ENCODE data around the gene UQCRHL. TPM values are rescaled to one million over a fixed set of nuclear protein-coding genes. Genes with fewer than 3 reads are reported as not detected.

Gene UQCRHL
- total RNA-seq, 1 experiment from 2014 or later = 2.6 TPM

DNA sequence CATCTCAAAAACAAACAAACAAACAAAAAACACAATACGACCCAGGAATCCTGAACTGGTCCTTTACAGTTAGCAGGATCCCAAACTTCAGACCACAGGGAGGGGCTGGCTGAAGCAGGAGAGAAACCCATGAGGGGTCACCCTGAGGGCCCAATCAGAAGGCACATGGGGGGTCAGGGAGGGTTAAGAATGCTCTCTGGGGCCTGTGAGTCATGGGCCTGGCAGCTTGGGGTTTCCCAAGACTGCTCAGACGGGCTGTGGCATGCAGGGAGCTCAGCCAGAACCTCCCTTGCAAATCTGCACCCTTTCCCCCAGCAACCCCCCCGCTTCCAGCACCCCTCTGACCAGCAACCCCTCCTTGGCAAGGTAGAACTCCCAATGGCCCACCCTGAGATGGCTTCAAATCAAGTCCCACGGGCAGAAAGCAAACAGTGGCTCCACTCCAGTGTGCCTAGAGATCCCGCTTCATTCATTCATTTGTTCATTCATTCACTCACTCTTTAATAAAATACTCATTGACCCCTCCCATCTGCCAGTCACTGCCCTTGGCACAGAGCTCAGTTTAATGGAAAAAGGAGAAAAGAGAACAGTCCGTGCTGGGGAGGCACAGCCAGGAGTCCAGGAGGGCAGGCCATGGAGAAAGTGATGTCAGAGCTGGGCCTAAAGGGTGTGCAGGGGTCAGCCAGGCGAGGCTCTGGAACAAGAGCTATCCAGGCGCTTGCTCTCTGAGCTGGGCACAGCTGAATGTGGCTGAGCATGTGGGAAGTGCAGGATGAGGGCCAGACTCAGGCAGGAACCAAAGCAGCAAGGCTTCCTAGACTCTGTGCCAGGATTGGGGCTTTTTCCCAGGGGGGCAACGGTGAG lies 8.2 kb downstream of the UQCRHL start:
- ATAC-seq = peak; percentile 75
- TF ChIP-seq TCF7L2 (IDR thresholded peaks at IDR 0.05; ENCODE audit: low read depth, low read length) = no peak
- TF ChIP-seq, protein P1, sequence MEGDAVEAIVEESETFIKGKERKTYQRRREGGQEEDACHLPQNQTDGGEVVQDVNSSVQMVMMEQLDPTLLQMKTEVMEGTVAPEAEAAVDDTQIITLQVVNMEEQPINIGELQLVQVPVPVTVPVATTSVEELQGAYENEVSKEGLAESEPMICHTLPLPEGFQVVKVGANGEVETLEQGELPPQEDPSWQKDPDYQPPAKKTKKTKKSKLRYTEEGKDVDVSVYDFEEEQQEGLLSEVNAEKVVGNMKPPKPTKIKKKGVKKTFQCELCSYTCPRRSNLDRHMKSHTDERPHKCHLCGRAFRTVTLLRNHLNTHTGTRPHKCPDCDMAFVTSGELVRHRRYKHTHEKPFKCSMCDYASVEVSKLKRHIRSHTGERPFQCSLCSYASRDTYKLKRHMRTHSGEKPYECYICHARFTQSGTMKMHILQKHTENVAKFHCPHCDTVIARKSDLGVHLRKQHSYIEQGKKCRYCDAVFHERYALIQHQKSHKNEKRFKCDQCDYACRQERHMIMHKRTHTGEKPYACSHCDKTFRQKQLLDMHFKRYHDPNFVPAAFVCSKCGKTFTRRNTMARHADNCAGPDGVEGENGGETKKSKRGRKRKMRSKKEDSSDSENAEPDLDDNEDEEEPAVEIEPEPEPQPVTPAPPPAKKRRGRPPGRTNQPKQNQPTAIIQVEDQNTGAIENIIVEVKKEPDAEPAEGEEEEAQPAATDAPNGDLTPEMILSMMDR (IDR thresholded peaks at IDR 0.05) = no peak
- TF ChIP-seq, protein P2, sequence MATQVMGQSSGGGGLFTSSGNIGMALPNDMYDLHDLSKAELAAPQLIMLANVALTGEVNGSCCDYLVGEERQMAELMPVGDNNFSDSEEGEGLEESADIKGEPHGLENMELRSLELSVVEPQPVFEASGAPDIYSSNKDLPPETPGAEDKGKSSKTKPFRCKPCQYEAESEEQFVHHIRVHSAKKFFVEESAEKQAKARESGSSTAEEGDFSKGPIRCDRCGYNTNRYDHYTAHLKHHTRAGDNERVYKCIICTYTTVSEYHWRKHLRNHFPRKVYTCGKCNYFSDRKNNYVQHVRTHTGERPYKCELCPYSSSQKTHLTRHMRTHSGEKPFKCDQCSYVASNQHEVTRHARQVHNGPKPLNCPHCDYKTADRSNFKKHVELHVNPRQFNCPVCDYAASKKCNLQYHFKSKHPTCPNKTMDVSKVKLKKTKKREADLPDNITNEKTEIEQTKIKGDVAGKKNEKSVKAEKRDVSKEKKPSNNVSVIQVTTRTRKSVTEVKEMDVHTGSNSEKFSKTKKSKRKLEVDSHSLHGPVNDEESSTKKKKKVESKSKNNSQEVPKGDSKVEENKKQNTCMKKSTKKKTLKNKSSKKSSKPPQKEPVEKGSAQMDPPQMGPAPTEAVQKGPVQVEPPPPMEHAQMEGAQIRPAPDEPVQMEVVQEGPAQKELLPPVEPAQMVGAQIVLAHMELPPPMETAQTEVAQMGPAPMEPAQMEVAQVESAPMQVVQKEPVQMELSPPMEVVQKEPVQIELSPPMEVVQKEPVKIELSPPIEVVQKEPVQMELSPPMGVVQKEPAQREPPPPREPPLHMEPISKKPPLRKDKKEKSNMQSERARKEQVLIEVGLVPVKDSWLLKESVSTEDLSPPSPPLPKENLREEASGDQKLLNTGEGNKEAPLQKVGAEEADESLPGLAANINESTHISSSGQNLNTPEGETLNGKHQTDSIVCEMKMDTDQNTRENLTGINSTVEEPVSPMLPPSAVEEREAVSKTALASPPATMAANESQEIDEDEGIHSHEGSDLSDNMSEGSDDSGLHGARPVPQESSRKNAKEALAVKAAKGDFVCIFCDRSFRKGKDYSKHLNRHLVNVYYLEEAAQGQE (IDR thresholded peaks at IDR 0.05; ENCODE audit: insufficient read depth in 1 of 2, low read depth in 2 of 2, low read length in 1 of 2) = no peak
- peak; percentile 85; the same call in 1 of the 2 replicates for TF ChIP-seq POLR2AphosphoS5 (IDR thresholded peaks at IDR 0.05; ENCODE audit: low read depth, low read length)
- TF ChIP-seq SIN3A (IDR thresholded peaks at IDR 0.05; ENCODE audit: borderline replicate concordance, insufficient read depth, low read depth, low read length) = 0 out of 2 replicates have a peak, but pooled peaks have one; percentile 38
- BruUV-seq (replicated peaks) = TSS peak; percentile 75
- H3K36me3 ChIP-seq (ENCODE audit: control insufficient read depth, insufficient read depth, low read length) = no peaks in the 10 kb centered on the region
- H3K4me1 ChIP-seq (ENCODE audit: control insufficient read depth, insufficient read depth, low read length) = peaks cover 85% of the 10 kb centered on the region
- ChIA-PET POLR2A (interaction anchor here (0.5 to 1.8 kb wide), 4 partner anchors 15 to 199 kb away, joined by 3 to 23 read pairs (median 7); no protein-coding TSS in a partner anchor), CTCF (interaction anchor here (0.6 kb wide), 1 partner anchor 17 kb away, joined by 6 read pairs; no protein-coding TSS in a partner anchor)
- intact Hi-C loops (cut with micrococcal nuclease; ENCODE audit: unreplicated experiment) (loop anchor here (10.0 kb wide), 1 partner anchor 196 kb away; no protein-coding TSS in a partner anchor), in situ Hi-C loops (cut with HindIII; ENCODE audit: low pct_unique_long_range_greater_than_20kb, low sequenced_read_pairs) (no loop called here)
- peak; percentile 82 for DNase-seq (ENCODE audit: low read depth, low spot score)
- peak overlapping the region; percentile 99 for H3K27ac ChIP-seq (ENCODE audit: low read length)
- H3K9me3 ChIP-seq (ENCODE audit: control insufficient read depth, insufficient read depth, low read depth, low read length) = no peaks in the 10 kb centered on the region
- H3K4me3 ChIP-seq (ENCODE audit: low read depth in 2 of 2, low read length in 2 of 2) = peak overlapping the region; percentile 34
- H3K27me3 ChIP-seq (ENCODE audit: control insufficient read depth, insufficient read depth, low read length) = no peaks in the 10 kb centered on the region

DNA sequence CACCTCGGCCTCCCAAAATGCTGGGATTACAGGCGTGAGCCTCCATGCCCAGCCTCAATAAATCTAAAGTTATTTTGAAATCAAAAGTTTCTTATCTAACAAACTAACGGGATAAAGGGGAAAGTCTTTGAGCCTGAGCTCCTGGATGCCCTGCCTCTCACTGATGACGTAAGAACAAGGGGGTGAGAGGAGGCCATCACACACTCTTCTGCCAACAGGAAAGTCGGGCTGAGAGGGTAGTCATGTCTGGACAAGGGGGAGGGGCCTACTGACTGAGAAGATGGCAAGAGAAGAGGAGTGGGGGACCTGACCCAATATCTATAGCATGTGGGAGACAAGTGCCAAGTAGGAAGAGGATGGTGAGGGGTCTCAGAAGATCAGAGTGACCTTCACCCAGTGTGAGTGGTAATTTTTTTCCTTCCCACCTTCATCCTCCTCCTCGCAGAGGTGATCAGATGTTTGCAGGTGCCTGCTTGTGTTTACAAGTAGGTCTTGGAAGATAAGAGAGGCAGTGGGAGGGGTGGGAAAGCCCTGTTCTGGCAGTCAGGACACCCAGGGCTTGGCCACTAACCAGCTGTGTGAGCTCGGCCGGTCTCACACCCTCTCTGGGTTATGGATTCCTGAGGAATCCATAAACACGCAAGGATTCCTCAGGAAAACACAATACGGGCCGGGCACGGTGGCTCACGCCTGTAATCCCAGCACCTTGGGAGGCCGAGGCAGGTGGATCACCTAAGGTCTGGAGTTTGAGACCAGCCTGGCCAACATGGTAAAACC lies 9.6 kb downstream of the UQCRHL start:
- peaks cover 87% of the 10 kb centered on the region for H3K4me1 ChIP-seq (ENCODE audit: control insufficient read depth, insufficient read depth, low read length)
- in situ Hi-C loops (cut with HindIII; ENCODE audit: low pct_unique_long_range_greater_than_20kb, low sequenced_read_pairs) = no loop called here
- BruUV-seq (replicated peaks) = no TSS peak
- H3K27me3 ChIP-seq (ENCODE audit: control insufficient read depth, insufficient read depth, low read length) = no peaks in the 10 kb centered on the region
- CTCF ChIA-PET = interaction anchor here (0.6 to 0.7 kb wide), 2 partner anchors 23 to 51 kb away, joined by 6 to 9 read pairs; no protein-coding TSS in a partner anchor
- H3K27ac ChIP-seq (ENCODE audit: low read length) = peak overlapping the region; percentile 93
- no peaks in the 10 kb centered on the region for H3K36me3 ChIP-seq (ENCODE audit: control insufficient read depth, insufficient read depth, low read length)
- TF ChIP-seq, protein P1 (IDR thresholded peaks at IDR 0.05) = no peak
- TF ChIP-seq, protein P2 (IDR thresholded peaks at IDR 0.05; ENCODE audit: insufficient read depth in 1 of 2, low read depth in 2 of 2, low read length in 1 of 2) = no peak
- TF ChIP-seq SIN3A (IDR thresholded peaks at IDR 0.05; ENCODE audit: borderline replicate concordance, insufficient read depth, low read depth, low read length) (no peak), POLR2AphosphoS5 (IDR thresholded peaks at IDR 0.05; ENCODE audit: low read depth, low read length) (no peak), TCF7L2 (IDR thresholded peaks at IDR 0.05; ENCODE audit: low read depth, low read length) (no peak)
- no peak overlapping the region for H3K4me3 ChIP-seq (ENCODE audit: low read depth in 2 of 2, low read length in 2 of 2)
- ATAC-seq (no peak), DNase-seq (ENCODE audit: low read depth, low spot score) (no peak)
- POLR2A ChIA-PET = no interaction called here
- intact Hi-C loops (cut with micrococcal nuclease; ENCODE audit: unreplicated experiment) = loop anchor here (10.0 kb wide), 1 partner anchor 197 kb away; no protein-coding TSS in a partner anchor
- no peaks in the 10 kb centered on the region for H3K9me3 ChIP-seq (ENCODE audit: control insufficient read depth, insufficient read depth, low read depth, low read length)

Measured in Panc1 (cell line).